ENCODE data around the gene PRKAG2. TPM values are rescaled to one million over a fixed set of nuclear protein-coding genes. Genes with fewer than 3 reads are reported as not detected.
"Not testable (repeated sequence)": the region's sequence is repeated elsewhere in the genome, so short reads cannot be mapped to it uniquely, and the experiment has no call there.

Gene PRKAG2
- total RNA-seq, 1 donor from 2014 or later, result 22.0 TPM

DNA sequence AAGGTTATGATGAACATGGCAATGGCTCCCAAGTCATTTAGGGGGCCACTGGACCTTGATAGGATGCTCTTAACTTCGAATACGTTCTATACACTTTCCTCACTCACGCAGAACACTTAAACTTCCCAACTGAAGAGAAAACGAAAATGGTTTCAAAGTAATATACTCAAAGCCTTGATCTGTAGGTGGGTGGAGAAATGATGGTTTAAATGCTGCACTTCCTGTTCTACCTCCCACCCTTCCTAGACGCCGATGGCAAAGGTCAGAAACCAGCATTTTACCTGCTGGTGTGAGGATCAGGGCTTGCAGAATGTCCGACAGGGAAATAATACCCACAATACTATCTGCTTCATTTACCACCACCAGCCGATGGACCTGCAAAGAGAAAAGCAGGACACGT, 316.7 kb downstream of the PRKAG2 start:
- DNase-seq (ENCODE audit: low read depth, low spot score), result no peak

DNA sequence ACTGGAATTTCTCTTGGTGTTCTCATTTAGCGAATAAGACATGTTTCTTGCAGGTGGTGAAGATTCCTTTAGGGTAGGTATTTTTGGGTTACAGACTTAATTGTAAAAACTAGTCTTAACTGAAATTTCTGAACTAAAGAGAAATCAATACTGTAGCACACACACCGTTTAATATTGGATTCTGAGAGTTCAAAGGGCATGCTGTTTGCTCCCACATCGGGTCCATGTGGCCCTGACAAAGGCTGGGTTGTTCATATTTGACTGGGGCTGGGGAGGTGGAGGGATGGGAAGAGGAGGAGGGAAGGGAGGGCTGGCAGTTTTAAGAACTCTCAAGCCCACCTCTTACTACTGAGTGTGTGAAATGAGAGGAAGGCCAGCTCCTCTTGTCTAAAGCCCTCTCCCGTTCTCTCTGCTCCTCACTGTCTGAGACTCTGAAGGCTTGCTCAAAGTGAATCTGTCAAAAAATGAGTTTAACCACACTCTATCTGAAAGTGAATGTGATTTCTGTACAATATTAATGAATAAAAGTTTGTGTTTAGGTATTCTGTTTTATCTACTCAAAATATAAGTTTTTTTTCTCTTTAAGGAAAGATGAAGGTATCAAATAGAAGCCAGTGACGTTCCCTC, 317.2 kb downstream of the PRKAG2 start:
- no peak for DNase-seq (ENCODE audit: low read depth, low spot score)

DNA sequence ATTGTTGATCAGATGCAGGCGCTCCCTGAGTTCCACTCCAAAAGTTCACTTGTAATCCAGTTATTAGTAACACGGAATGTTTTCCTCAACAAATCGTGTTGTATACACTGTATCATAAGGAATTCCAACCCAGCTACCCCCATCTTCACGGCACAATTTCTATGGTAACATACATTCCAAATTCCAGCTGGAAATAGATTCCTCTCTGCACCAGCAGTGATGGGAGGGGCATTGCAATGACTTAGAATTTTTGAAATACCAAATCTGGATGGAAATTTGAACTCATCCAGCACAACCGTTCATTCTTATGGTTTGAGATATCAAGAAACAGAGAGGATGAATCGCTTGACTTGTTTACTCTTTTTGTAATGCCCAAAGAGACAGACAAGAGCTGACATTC, 318.3 kb downstream of the PRKAG2 start:
- no peak for DNase-seq (ENCODE audit: low read depth, low spot score)

DNA sequence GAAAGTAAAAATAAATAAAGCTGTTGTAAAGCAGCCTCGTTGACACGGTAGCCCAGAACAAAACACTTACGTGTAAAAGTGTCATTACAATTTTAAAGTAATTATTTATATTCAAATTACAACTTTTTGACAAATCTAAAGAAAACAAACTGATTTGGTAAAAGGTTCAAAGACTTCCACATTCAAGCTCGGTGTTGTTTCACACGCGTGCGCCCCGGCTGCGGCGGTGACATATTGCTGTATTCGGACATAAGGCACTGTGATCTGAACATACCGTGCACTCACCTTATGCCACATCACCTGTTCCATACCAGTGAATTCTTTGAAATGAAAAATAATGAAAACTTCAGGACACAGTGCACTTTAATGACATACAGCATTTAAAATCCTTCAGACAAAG, 320.3 kb downstream of the PRKAG2 start:
- DNase-seq (ENCODE audit: low read depth, low spot score), result no peak

DNA sequence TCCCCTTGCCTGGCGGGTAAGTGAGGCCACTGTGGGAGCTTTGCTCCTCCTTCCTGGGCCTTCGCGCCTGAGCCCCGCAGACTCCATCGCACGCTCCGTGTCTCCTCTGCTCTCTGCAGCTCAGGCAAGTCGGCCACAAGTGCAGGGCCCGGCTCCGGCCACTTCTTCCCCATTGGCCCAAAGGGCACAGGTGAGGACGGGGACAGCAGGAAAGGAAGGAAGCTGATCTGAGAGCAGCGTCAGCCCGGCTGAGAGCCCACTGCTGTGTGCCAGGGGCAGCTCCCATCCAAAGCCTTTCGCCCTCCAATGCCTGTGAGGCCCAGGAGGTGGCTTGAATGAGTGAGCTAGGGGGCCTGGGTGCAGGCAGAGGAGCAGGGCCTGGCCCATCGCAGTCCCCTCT, 323.6 kb downstream of the PRKAG2 start:
- DNase-seq (ENCODE audit: low read depth, low spot score), result no peak

GRCh38 chr7:151552352-151553028, 324.4 kb downstream of the PRKAG2 start:
- no peak for DNase-seq (ENCODE audit: low read depth, low spot score)

DNA sequence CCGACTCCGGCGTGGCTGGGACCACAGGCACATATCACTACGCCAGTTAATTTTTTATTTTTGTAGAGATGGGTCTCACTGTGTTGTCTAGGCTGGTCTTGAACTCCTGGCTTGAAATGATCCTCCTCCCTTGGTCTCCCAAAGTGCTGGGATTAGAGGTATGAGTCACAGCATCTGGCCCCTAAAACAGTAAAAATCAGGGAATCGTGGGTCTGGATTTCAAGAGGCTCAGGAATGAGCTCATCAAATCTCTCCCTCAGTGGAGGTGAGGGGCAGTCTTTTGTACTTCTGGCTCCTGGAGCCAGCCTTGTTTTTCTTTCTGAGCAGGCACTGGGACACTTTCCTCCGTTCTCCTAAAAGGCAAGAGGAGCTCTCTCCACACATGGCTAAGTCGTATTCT, 325.1 kb downstream of the PRKAG2 start:
- no peak for DNase-seq (ENCODE audit: low read depth, low spot score)

GRCh38 chr7:151550656-151551286, 326.1 kb downstream of the PRKAG2 start:
- peak; percentile 19 for DNase-seq (ENCODE audit: low read depth, low spot score)

- DNase-seq (ENCODE audit: low read depth, low spot score), result no peak
Observed at GRCh38 chr7:151549644-151550043, 327.3 kb downstream of the PRKAG2 start.

- no peak for DNase-seq (ENCODE audit: low read depth, low spot score)
Observed at GRCh38 chr7:151549083-151549482, 327.8 kb downstream of the PRKAG2 start.

GRCh38 chr7:151544183-151544582, 332.7 kb downstream of the PRKAG2 start:
- DNase-seq (ENCODE audit: low read depth, low spot score), result no peak

DNA sequence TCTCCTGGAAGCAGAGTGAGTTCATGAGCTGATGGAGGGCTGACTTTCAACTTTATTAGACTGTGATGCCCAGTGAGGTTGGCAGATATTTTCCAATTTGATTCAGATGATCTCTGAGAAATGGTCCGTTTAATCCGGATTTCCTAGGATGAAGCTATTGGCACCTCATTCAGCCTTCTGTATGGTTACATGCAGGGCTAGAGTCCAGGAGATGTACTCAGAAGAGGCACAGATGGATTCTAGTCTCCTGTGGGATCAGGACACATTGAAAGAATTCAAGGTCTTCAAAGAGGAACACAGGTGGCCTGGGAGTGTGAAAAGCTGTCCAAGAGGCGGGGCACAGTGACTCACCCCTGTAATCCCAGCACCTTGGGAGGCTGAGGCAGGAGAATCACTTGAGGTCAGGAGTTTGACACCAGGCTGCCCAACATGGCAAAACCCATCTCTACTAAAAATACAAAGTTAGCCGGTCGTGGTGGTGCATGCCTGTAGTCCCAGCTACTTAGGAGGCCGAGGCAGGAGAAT, 334.2 kb downstream of the PRKAG2 start:
- no peak for DNase-seq (ENCODE audit: low read depth, low spot score)

DNA sequence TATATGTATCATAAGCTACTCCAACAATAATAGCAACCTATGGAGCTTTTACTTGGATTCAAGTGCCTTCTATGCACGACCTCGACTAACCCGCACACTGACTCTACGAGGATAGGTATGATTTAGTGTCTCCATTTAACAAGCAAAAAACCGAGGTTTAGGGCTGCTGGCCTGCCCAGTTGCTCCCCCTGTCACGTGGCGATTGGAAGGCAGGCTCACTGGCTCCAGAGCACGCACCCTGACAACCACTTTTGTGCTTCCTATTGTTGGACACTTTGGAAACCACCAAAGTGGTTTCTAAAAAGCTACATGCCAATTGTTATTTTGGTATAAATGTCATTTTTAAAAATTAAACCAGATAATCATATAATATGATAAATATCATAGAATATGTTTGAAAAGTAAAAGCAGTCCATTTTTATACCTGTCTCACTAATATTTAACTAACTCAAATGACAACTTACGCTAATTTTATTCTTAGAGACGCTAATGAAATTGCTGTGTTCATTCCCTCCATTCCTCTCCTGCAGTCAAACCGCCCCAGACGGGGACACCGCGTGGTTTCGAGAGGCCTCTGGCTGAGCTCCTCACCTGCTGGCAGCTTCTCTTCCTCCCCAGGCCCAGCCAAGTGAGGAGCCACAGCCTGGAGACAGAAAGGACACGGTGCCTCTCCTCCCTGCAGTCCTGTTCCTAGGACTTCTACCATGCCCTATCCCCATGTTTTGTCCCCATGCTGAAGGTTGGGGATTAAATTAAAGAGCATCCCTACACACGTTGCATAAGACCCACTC, 335.0 kb downstream of the PRKAG2 start:
- DNase-seq (ENCODE audit: low read depth, low spot score), result no peak

GRCh38 chr7:151540146-151540545, 336.8 kb downstream of the PRKAG2 start:
- DNase-seq (ENCODE audit: low read depth, low spot score), result no peak

- DNase-seq (ENCODE audit: low read depth, low spot score), result no peak
Observed at GRCh38 chr7:151539088-151539671, 337.7 kb downstream of the PRKAG2 start.

GRCh38 chr7:151537818-151538561, 338.9 kb downstream of the PRKAG2 start:
- no peak for DNase-seq (ENCODE audit: low read depth, low spot score)

DNA sequence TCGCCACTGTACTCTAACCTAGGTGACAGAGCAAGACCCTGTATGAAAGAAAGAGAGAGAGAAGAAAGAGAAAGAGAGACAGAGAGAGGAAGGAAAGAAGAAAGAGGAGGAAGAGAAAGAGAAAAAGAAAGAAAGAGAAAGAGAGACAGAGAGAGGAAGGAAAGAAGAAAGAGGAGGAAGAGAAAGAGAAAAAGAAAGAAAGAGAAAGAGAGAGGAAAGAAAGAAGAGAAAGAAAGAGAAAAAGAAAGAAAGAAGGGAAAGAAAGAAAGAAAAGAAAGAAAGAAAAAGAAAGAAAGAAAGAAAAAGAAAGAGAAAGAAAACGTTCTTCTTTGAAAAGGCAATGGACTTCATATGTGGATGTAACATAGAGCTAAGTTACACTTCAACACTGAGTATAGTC, 340.7 kb downstream of the PRKAG2 start:
- not testable (repeated sequence) for DNase-seq (ENCODE audit: low read depth, low spot score)

GRCh38 chr7:151529842-151530241, 347.1 kb downstream of the PRKAG2 start:
- no peak for DNase-seq (ENCODE audit: low read depth, low spot score)

GRCh38 chr7:151524845-151525244, 352.1 kb downstream of the PRKAG2 start:
- DNase-seq (ENCODE audit: low read depth, low spot score), result no peak

DNA sequence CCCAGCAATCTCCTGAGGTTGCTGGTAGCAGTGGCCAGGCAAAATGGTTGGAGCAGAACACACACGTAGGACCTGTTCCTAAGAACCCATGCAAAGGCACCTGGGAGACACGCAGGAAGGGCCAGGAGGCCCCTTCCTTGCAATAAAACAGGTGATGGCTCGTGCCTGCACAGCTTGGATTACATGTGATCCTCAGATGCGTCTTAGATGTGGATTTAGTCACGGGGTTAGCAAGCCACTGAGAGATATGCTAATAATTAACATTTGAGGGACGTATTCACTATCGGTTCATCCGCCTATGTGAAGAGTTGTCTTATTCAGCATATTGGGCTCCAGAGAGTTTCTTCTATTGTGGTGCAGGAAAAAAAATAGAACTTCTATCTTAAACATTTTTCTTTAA, 352.6 kb downstream of the PRKAG2 start:
- no peak for DNase-seq (ENCODE audit: low read depth, low spot score)

All from pulmonary artery endothelial cell (primary cell).